ENCODE results near the gene GYPE.
"Not testable (repeated sequence)": the region's sequence is repeated elsewhere in the genome, so short reads cannot be mapped to it uniquely, and the experiment has no call there.

Gene GYPE

GRCh38 chr4:143905440-143905839, at the start of gene GYPE:
Gene GYPE, minus strand, starts transcription at chr4:143905559. Its CDS starts 52 bp downstream, at chr4:143905507.
- H3K36me3 ChIP-seq (replicated peaks); H3K4me3 ChIP-seq (ENCODE audit: low read depth, low read length); in situ Hi-C loops (cut with HindIII; ENCODE audit: low pct_ligation_motif_present, low sequenced_read_pairs); H3K27me3 ChIP-seq (replicated peaks); H3K27ac ChIP-seq; DNase-seq: not testable (repeated sequence)

- H3K4me3 ChIP-seq (ENCODE audit: low read depth, low read length); DNase-seq; H3K27ac ChIP-seq; H3K36me3 ChIP-seq (replicated peaks); H3K27me3 ChIP-seq (replicated peaks); in situ Hi-C loops (cut with HindIII; ENCODE audit: low pct_ligation_motif_present, low sequenced_read_pairs): not testable (repeated sequence)
These were observed 46.2 kb upstream of the GYPE start for GRCh38 chr4:143951458-143951972.

- in situ Hi-C loops (cut with HindIII; ENCODE audit: low pct_ligation_motif_present, low sequenced_read_pairs); DNase-seq; H3K27ac ChIP-seq; H3K4me3 ChIP-seq (ENCODE audit: low read depth, low read length); H3K27me3 ChIP-seq (replicated peaks); H3K36me3 ChIP-seq (replicated peaks): not testable (repeated sequence)
These were observed 45.6 kb upstream of the GYPE start for GRCh38 chr4:143950967-143951366.

- in situ Hi-C loops (cut with HindIII; ENCODE audit: low pct_ligation_motif_present, low sequenced_read_pairs); H3K36me3 ChIP-seq (replicated peaks); H3K27ac ChIP-seq; DNase-seq; H3K27me3 ChIP-seq (replicated peaks); H3K4me3 ChIP-seq (ENCODE audit: low read depth, low read length): not testable (repeated sequence)
These were observed 44.8 kb upstream of the GYPE start for GRCh38 chr4:143950185-143950584.

- DNase-seq; in situ Hi-C loops (cut with HindIII; ENCODE audit: low pct_ligation_motif_present, low sequenced_read_pairs); H3K27ac ChIP-seq; H3K36me3 ChIP-seq (replicated peaks); H3K27me3 ChIP-seq (replicated peaks); H3K4me3 ChIP-seq (ENCODE audit: low read depth, low read length): not testable (repeated sequence)
These were observed 42.1 kb upstream of the GYPE start for GRCh38 chr4:143947493-143947892.

GRCh38 chr4:143940708-143941107, 35.3 kb upstream of the GYPE start:
- H3K4me3 ChIP-seq (ENCODE audit: low read depth, low read length); H3K36me3 ChIP-seq (replicated peaks); in situ Hi-C loops (cut with HindIII; ENCODE audit: low pct_ligation_motif_present, low sequenced_read_pairs); H3K27me3 ChIP-seq (replicated peaks); DNase-seq; H3K27ac ChIP-seq: not testable (repeated sequence)

GRCh38 chr4:143939528-143939927, 34.2 kb upstream of the GYPE start:
- no peak overlapping the region for H3K27ac ChIP-seq
- in situ Hi-C loops (cut with HindIII; ENCODE audit: low pct_ligation_motif_present, low sequenced_read_pairs), result no loop called here
- no peak overlapping the region for H3K4me3 ChIP-seq (ENCODE audit: low read depth, low read length)
- no peaks in the 10 kb centered on the region for H3K27me3 ChIP-seq (replicated peaks)
- TF ChIP-seq CTCF (IDR thresholded peaks at IDR 0.05; ENCODE audit: low read depth, low read length, missing control alignments), result no peak
- DNase-seq, result no peak
- no peaks in the 10 kb centered on the region for H3K36me3 ChIP-seq (replicated peaks)

- H3K36me3 ChIP-seq (replicated peaks); DNase-seq; H3K27me3 ChIP-seq (replicated peaks); H3K4me3 ChIP-seq (ENCODE audit: low read depth, low read length); H3K27ac ChIP-seq; in situ Hi-C loops (cut with HindIII; ENCODE audit: low pct_ligation_motif_present, low sequenced_read_pairs): not testable (repeated sequence)
These were observed 33.5 kb upstream of the GYPE start for GRCh38 chr4:143938890-143939289.

- Histone ChIP-seq H3K27me3 (replicated peaks) (no peaks in the 10 kb centered on the region), H3K36me3 (replicated peaks) (no peaks in the 10 kb centered on the region), H3K4me3 (ENCODE audit: low read depth, low read length) (no peak overlapping the region), H3K27ac (no peak overlapping the region)
- no peak for TF ChIP-seq CTCF (IDR thresholded peaks at IDR 0.05; ENCODE audit: low read depth, low read length, missing control alignments)
- DNase-seq, result no peak
- in situ Hi-C loops (cut with HindIII; ENCODE audit: low pct_ligation_motif_present, low sequenced_read_pairs), result no loop called here
These were observed 15.8 kb upstream of the GYPE start for GRCh38 chr4:143921181-143921580.

GRCh38 chr4:143916485-143916884, 11.1 kb upstream of the GYPE start:
- in situ Hi-C loops (cut with HindIII; ENCODE audit: low pct_ligation_motif_present, low sequenced_read_pairs); DNase-seq; H3K4me3 ChIP-seq (ENCODE audit: low read depth, low read length); H3K27ac ChIP-seq; H3K27me3 ChIP-seq (replicated peaks); H3K36me3 ChIP-seq (replicated peaks): not testable (repeated sequence)

GRCh38 chr4:143912478-143912877, 7.1 kb upstream of the GYPE start:
- H3K4me3 ChIP-seq (ENCODE audit: low read depth, low read length); DNase-seq; H3K36me3 ChIP-seq (replicated peaks); in situ Hi-C loops (cut with HindIII; ENCODE audit: low pct_ligation_motif_present, low sequenced_read_pairs); H3K27me3 ChIP-seq (replicated peaks); H3K27ac ChIP-seq: not testable (repeated sequence)

GRCh38 chr4:143911528-143912417, 6.4 kb upstream of the GYPE start:
- in situ Hi-C loops (cut with HindIII; ENCODE audit: low pct_ligation_motif_present, low sequenced_read_pairs); H3K27me3 ChIP-seq (replicated peaks); H3K27ac ChIP-seq; H3K36me3 ChIP-seq (replicated peaks): not testable (repeated sequence)
- peak overlapping the region; percentile 50 for H3K4me3 ChIP-seq (ENCODE audit: low read depth, low read length)
- peak; percentile 1 for DNase-seq

GRCh38 chr4:143910906-143911305, 5.5 kb upstream of the GYPE start:
- in situ Hi-C loops (cut with HindIII; ENCODE audit: low pct_ligation_motif_present, low sequenced_read_pairs); H3K4me3 ChIP-seq (ENCODE audit: low read depth, low read length); H3K27me3 ChIP-seq (replicated peaks); H3K36me3 ChIP-seq (replicated peaks); H3K27ac ChIP-seq; DNase-seq: not testable (repeated sequence)
